Measurements from ENCODE around the gene GAS6. TPM values are rescaled to one million over a fixed set of nuclear protein-coding genes. Genes with fewer than 3 reads are reported as not detected.

GAS6 gene
- polyA plus RNA-seq, 1 donor: 48.4 TPM

Other genes with a start within 250 kb of the GAS6 start
- 0.04 TPM for gene ATP4B, start 205.9 kb downstream of the GAS6 start, polyA plus RNA-seq
- gene GRK1, start 196.9 kb downstream of the GAS6 start, polyA plus RNA-seq: 0.16 TPM
- gene TMEM255B, start 104.8 kb downstream of the GAS6 start, polyA plus RNA-seq: 5.1 TPM
- gene C13orf46, start 110.0 kb upstream of the GAS6 start, polyA plus RNA-seq: 0.34 TPM

Data from large intestine (tissue), 1 donor.